KG1 (cell line): ENCODE results near the gene MATN1.
"Not testable (repeated sequence)": the region's sequence is repeated elsewhere in the genome, so short reads cannot be mapped to it uniquely, and the experiment has no call there.

Experiments used
- DNase-seq: peaks from one replicate; lab custom pipeline; 2025; lab: John Stamatoyannopoulos, UW

The MATN1 gene

GRCh38 chr1:30697571-30698376 is 25.6 kb downstream of the MATN1 start:
- DNase-seq, result no peak

- DNase-seq, result no peak
These were observed 26.6 kb downstream of the MATN1 start for GRCh38 chr1:30696831-30697230.

- DNase-seq, result no peak
These were observed 27.9 kb downstream of the MATN1 start for GRCh38 chr1:30695439-30695841.

- DNase-seq, result no peak
These were observed 28.9 kb downstream of the MATN1 start for GRCh38 chr1:30694280-30695175.

GRCh38 chr1:30693822-30694221 is 29.6 kb downstream of the MATN1 start:
- no peak for DNase-seq

GRCh38 chr1:30693366-30693765 is 30.0 kb downstream of the MATN1 start:
- no peak for DNase-seq

GRCh38 chr1:30692948-30693301 is 30.5 kb downstream of the MATN1 start:
- DNase-seq, result no peak

- no peak for DNase-seq
These were observed 31.0 kb downstream of the MATN1 start for GRCh38 chr1:30692201-30692947.

GRCh38 chr1:30691480-30691879 is 31.9 kb downstream of the MATN1 start:
- DNase-seq, result no peak

- no peak for DNase-seq
These were observed 33.3 kb downstream of the MATN1 start for GRCh38 chr1:30689901-30690645.

- no peak for DNase-seq
These were observed 34.2 kb downstream of the MATN1 start for GRCh38 chr1:30688920-30689794.

- DNase-seq, result not testable (repeated sequence)
These were observed 34.9 kb downstream of the MATN1 start for GRCh38 chr1:30688516-30688915.

GRCh38 chr1:30687886-30688285 is 35.5 kb downstream of the MATN1 start:
- no peak for DNase-seq

GRCh38 chr1:30686236-30686935 is 37.0 kb downstream of the MATN1 start:
- DNase-seq, result no peak

- no peak for DNase-seq
These were observed 37.6 kb downstream of the MATN1 start for GRCh38 chr1:30685796-30686165.

GRCh38 chr1:30684881-30685795 is 38.2 kb downstream of the MATN1 start:
- DNase-seq, result no peak

- DNase-seq, result no peak
These were observed 39.1 kb downstream of the MATN1 start for GRCh38 chr1:30684259-30684658.

- no peak for DNase-seq
These were observed 39.7 kb downstream of the MATN1 start for GRCh38 chr1:30683699-30684098.
